Large intestine (tissue), 3 donors: Measurements from ENCODE around the gene IRAG1. TPM values are rescaled to one million over a fixed set of nuclear protein-coding genes. Genes with fewer than 3 reads are reported as not detected.

Experiments
- DNase-seq, 2 donors: peaks; one replicate each; pipeline versions ENCODE4 v3.0.0 to v3.0.0-alpha.2; 2013
- H3K27ac ChIP-seq: one replicate; pipeline ENCODE4 v1.5.1; 2013; ENCODE audit warnings: low read length
- H3K27me3 ChIP-seq: 2 replicates; pipeline ENCODE4 v1.6.1; 2013; ENCODE audit warnings: low read length; ENCODE audit not compliant: control insufficient read depth, insufficient read depth
- H3K36me3 ChIP-seq: 2 replicates; pipeline ENCODE4 v1.6.1; 2013; ENCODE audit warnings: low read length; ENCODE audit not compliant: control insufficient read depth, insufficient read depth
- H3K4me1 ChIP-seq: one replicate; pipeline ENCODE4 v1.6.1; 2013; ENCODE audit warnings: low read length; ENCODE audit not compliant: control insufficient read depth, insufficient read depth
- H3K4me3 ChIP-seq: one replicate; pipeline ENCODE4 v1.5.1; 2013; ENCODE audit warnings: low read length
- H3K9me3 ChIP-seq: one replicate; pipeline ENCODE4 v1.6.1; 2013; ENCODE audit warnings: mild to moderate bottlenecking, low read depth, low read length, moderate library complexity; ENCODE audit not compliant: control insufficient read depth
- whole genome bisulfite sequencing: methylation state at CpG from one replicate; pipeline ENCODE4 v1.1.5; 2013; ENCODE audit warnings: low lambda C conversion rate; ENCODE audit not compliant: insufficient coverage; 5-methylcytosine and 5-hydroxymethylcytosine counted together
- polyA plus RNA-seq: library from polyadenylated mRNA; unstranded; fragments of 120-200 nt; gene quantifications from one replicate; pipeline ENCODE4 v1.2.1, GENCODE V29; 2013

The IRAG1 gene
- polyA plus RNA-seq, 1 donor, result 13.1 TPM

GRCh38 chr11:10655227-10655626 lies 38.3 kb downstream of the IRAG1 start:
- Histone ChIP-seq H3K36me3 (no peaks in the 10 kb centered on the region), H3K9me3 (no peaks in the 10 kb centered on the region), H3K4me3 (no peak overlapping the region), H3K4me1 (peaks cover 8% of the 10 kb centered on the region), H3K27me3 (no peaks in the 10 kb centered on the region), H3K27ac (no peak overlapping the region)
- WGBS, result 63% methylated on average over 1 of the region's 4 CpGs
- no peak for DNase-seq

- no peak overlapping the region for H3K4me3 ChIP-seq
- WGBS, result no CpG with 5 or more reads among the region's 1 CpG
- no peaks in the 10 kb centered on the region for H3K36me3 ChIP-seq
- no peaks in the 10 kb centered on the region for H3K9me3 ChIP-seq
- H3K27ac ChIP-seq, result no peak overlapping the region
- H3K4me1 ChIP-seq, result peaks cover 7% of the 10 kb centered on the region
- DNase-seq, result no peak
- H3K27me3 ChIP-seq, result no peaks in the 10 kb centered on the region
These were observed 38.8 kb downstream of the IRAG1 start for GRCh38 chr11:10654811-10655150.

DNA sequence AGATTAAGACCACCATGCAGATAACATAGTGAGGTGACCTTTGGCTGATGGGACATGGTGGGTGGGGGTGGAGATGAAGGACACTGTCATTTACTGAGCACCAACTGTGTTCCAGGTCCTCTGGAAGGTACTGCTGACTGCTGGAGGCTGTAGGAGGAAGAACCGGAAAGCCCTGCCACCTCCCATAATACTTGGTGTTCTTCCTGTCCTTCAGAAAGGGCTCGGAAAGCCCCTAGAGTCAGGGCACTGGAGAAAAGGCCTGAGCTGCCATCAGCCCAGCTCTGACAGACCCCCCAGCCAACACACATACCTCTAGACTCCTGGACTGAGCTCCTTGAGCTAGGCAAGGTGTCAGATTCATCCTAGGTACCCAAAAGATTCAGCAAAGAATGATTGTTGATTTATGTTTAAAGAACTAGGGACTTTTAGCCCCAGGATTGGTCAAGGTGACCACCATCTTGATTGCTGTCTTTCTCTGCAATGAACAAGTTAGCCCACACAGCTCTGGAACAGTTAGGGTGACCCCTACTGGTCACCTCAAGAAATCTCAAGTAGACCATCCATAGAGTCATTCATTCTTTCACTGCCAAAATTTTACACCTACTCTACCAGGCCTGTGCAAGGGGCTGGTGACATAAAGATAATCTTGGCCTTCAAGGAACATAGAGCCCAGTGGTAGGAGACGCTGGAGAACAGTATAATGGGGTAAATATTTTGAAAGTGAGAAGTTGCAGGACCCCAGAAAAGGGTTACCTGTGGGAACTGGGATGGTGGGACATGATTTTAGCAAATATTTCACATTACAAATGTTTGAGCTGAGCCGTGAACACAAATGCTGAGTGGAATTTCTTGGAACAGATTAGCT lies 39.4 kb downstream of the IRAG1 start:
- H3K4me3 ChIP-seq, result no peak overlapping the region
- H3K4me1 ChIP-seq, result peaks cover 5% of the 10 kb centered on the region
- H3K36me3 ChIP-seq, result no peaks in the 10 kb centered on the region
- H3K27ac ChIP-seq, result no peak overlapping the region
- no CpG with 5 or more reads among the region's 4 CpGs for WGBS
- DNase-seq, result peak in 1 of 2 donors; percentile 38
- H3K27me3 ChIP-seq, result no peaks in the 10 kb centered on the region
- H3K9me3 ChIP-seq, result no peaks in the 10 kb centered on the region

DNA sequence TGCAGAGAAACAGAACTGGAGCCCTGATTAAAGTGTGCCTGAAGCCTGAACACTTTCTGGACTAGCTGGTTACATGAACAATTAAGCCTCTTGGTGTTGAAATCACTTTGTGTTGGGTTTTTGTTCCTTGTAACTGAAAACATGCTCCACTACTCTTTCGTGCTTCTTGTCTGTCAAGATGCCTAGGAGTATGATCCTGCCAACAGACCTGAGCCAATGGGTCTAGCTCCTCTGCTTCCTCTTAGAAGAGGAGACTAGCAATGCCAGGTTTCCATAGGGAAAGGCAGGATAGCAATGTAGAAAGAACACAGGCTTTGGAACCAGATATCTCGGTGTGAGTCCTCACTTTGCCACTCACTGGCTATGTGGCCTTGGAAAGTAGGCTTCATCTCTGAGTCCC lies 40.3 kb downstream of the IRAG1 start:
- no peak for DNase-seq
- 100% methylated on average over 1 of the region's 2 CpGs for WGBS
- Histone ChIP-seq H3K9me3 (no peaks in the 10 kb centered on the region), H3K27ac (no peak overlapping the region), H3K36me3 (no peaks in the 10 kb centered on the region), H3K4me3 (no peak overlapping the region), H3K4me1 (peaks cover 5% of the 10 kb centered on the region), H3K27me3 (no peaks in the 10 kb centered on the region)

DNA sequence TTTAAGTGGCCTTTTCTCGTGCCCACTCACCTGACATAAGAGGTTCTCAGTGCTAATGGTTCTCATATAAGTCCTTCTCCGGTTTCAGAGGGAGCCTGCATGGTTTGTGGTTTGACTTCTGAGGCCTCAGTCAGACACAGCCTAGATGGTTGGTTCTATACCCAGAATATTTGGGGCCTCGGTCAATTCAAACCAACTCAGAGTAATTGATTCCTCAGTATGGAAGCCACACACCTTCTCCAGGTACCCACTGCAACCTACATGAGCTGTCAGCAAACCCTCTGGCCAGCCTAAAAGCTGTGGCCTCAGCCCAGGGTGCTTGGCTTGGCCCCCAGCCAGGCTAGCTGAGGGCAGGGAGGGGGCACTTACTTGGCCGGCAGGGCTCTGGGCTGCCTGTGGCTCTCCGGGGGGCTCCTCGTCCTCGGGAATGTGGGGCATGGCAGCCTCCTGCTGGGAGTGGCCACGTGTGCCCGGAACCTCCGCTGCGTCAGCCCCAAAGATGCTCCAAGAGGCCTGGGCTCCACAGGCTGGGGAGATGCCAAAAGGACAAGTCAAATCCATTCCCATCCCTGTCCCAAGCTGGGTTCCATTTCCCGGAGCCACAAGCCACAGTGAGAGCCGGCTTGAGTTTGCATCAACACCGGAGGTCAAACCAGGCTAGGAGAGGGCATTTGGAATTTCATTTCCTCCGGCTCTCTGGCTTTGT lies 41.7 kb downstream of the IRAG1 start:
- Histone ChIP-seq H3K9me3 (no peaks in the 10 kb centered on the region), H3K27ac (no peak overlapping the region), H3K36me3 (no peaks in the 10 kb centered on the region), H3K4me3 (no peak overlapping the region), H3K27me3 (no peaks in the 10 kb centered on the region), H3K4me1 (peaks cover 13% of the 10 kb centered on the region)
- WGBS, result 100% methylated on average over 1 of the region's 15 CpGs
- no peak for DNase-seq

DNA sequence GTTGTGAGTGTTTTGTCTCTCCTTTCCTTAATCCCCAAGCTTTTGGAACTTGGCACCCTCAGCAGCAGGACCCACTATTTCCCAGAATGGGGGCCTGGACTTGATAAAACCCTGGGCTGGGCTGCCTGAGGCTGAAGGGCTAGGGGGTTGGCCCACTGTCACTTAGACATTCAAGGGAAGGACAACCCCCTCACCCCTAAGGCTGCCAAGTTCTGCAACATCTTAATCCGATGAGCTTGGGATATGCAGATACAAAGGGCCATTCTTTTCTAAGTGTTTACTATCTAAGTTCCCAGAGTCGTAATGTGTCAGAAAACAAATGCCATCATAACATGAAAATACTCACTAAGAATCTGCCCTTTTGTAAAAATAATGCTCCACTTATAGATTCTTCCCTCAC lies 42.9 kb downstream of the IRAG1 start:
- Histone ChIP-seq H3K9me3 (no peaks in the 10 kb centered on the region), H3K27me3 (no peaks in the 10 kb centered on the region), H3K27ac (no peak overlapping the region), H3K36me3 (no peaks in the 10 kb centered on the region), H3K4me1 (peaks cover 11% of the 10 kb centered on the region), H3K4me3 (no peak overlapping the region)
- DNase-seq, result no peak
- no CpG with 5 or more reads among the region's 2 CpGs for WGBS

DNA sequence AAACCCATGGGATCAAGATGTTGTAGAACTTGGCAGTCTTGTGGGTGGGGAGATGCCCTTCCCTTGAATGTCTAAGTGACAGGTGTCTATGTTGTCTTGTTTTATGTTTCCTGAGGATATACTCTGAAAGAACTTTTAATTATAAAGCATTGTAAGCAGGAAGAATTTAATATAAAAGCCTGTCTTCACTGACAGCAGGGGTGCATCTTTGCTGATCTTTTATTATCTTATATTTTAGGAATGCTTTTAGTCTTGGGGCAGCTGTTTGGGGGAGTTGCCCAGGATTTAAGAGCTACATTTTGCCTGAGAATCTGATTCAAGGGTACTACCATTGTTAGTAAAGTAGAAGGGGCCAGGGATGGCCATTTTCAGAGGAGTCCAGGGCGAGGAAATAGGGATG lies 43.4 kb downstream of the IRAG1 start:
- no peak for DNase-seq
- H3K27ac ChIP-seq, result no peak overlapping the region
- no peaks in the 10 kb centered on the region for H3K36me3 ChIP-seq

DNA sequence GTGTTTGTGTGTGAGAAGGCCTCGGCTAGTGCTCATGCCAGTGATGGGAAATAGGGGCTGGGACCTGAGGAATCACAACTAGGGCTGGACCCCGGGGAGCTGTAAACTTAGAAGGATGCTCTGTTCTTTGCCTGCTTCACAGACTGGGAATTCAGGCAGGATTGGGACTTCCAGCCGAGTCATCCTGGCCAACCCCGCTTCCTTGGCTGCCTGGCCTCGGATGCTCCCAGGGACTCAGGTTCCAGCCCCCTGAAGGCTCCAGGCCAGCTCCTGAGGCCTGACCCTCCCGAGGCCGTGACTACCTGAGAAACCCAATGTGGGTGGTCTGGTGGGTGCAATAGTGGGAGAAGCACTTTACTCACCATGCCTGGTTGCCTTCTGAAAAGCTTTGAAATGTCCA lies 44.7 kb downstream of the IRAG1 start:
- no peak for DNase-seq
- no peaks in the 10 kb centered on the region for H3K9me3 ChIP-seq
- no peak overlapping the region for H3K4me3 ChIP-seq
- no peaks in the 10 kb centered on the region for H3K36me3 ChIP-seq
- no CpG with 5 or more reads among the region's 7 CpGs for WGBS
- no peak overlapping the region for H3K27ac ChIP-seq
- H3K4me1 ChIP-seq, result peaks cover 8% of the 10 kb centered on the region
- no peaks in the 10 kb centered on the region for H3K27me3 ChIP-seq

More for the DNA sequence above, 43.4 kb downstream of the IRAG1 start:
- no peaks in the 10 kb centered on the region for H3K27me3 ChIP-seq
- WGBS, result no CpG with 5 or more reads among the region's 1 CpG
- no peaks in the 10 kb centered on the region for H3K9me3 ChIP-seq
- H3K4me3 ChIP-seq, result no peak overlapping the region
- peaks cover 8% of the 10 kb centered on the region for H3K4me1 ChIP-seq

GRCh38 chr11:10646681-10647355 lies 46.7 kb downstream of the IRAG1 start:
- DNase-seq, result no peak
- no peaks in the 10 kb centered on the region for H3K27me3 ChIP-seq
- H3K4me1 ChIP-seq, result peaks cover 8% of the 10 kb centered on the region
- H3K9me3 ChIP-seq, result no peaks in the 10 kb centered on the region
- 100% methylated on average over 1 of the region's 8 CpGs for WGBS
- no peak overlapping the region for H3K4me3 ChIP-seq
- no peak overlapping the region for H3K27ac ChIP-seq
- H3K36me3 ChIP-seq, result no peaks in the 10 kb centered on the region

GRCh38 chr11:10646005-10646404 lies 47.5 kb downstream of the IRAG1 start:
- no peak overlapping the region for H3K4me3 ChIP-seq
- no peaks in the 10 kb centered on the region for H3K9me3 ChIP-seq
- H3K27me3 ChIP-seq, result no peaks in the 10 kb centered on the region
- H3K4me1 ChIP-seq, result peaks cover 8% of the 10 kb centered on the region
- no peak overlapping the region for H3K27ac ChIP-seq
- H3K36me3 ChIP-seq, result no peaks in the 10 kb centered on the region
- DNase-seq, result no peak
